HG03378 (cell line): ENCODE measurements around the gene SNX10.

Source experiments
- ATAC-seq: cut with Tn5 transposase; IDR thresholded peaks from one replicate; pipeline ENCODE4 v1.9.1; 2021; ENCODE audit warnings: mild to moderate bottlenecking, moderate library complexity; ENCODE audit not compliant: unreplicated experiment

The SNX10 gene

GRCh38 chr7:26365901-26366275 lies 74.2 kb downstream of the SNX10 start:
- no peak for ATAC-seq

DNA sequence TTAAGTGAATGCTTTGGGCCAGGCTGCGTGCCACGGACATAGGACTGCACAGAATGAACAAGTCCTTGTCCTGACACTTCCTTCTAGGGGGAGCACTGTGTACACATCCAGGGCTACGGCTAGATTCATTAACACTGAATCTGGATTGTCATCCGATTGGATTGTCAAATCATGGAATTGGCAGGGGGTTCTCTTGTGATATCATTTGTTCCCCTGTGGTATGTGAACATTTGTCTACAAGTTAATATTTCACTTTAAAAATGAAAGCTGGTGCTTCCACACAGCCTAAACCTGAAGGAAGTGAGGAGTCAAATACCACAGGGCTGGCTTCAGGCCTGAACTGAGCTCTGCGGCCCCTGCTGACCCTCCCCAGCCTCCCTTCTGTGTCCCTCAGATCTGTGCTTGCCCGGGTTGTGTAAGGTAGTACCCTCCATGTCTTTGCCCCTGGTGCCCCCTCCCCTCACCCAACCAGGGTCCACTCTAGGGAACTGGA lies 75.6 kb downstream of the SNX10 start:
- ATAC-seq = no peak

GRCh38 chr7:26368542-26368941 lies 76.9 kb downstream of the SNX10 start:
- no peak for ATAC-seq

- ATAC-seq = no peak
These were observed 77.9 kb downstream of the SNX10 start for GRCh38 chr7:26369593-26369992.

- ATAC-seq = no peak
These were observed 78.3 kb downstream of the SNX10 start for GRCh38 chr7:26370011-26370410.

DNA sequence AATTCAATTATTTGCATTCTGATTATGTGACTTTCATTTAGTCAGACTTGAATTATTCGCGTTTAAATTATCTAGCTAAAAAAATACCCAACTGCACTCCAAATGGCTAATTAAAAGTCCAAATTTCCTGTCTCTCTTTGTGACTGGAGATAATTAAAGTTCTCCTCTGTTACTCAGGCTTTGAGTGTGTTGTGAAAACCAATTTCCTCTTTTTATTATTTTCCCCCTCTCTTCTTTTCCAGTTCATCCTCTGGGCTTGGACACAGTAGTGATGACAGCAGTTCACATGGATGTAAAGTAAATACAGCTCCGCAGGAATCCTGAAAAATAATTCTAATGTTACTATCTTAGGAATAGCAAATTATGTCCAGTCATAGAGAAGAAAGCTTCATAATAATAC lies 80.6 kb downstream of the SNX10 start:
- ATAC-seq = no peak

- ATAC-seq = no peak
These were observed 81.0 kb downstream of the SNX10 start for GRCh38 chr7:26372704-26373103.

- no peak for ATAC-seq
These were observed 83.1 kb downstream of the SNX10 start for GRCh38 chr7:26374647-26375373.

DNA sequence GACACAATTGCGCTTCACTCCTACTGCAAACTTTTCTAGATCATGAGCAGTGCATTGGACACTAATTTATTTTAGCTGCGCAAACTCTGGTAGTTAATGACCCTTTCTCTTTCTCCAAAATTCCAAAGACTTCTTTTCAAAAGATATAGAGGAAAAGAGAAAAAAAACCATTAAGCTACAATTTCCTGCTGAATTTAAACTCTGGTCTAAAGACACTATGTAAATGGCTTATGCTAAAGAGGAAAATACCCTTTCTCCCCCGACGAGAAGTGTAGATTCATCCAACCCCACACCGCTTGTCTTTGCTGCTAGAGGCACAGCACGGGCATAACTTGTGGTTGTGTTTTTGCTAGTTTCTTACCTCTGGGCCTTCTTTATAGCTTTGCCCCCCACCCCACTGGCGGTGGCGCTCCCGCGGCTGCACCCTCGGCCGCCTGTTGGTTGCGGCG lies 84.1 kb downstream of the SNX10 start:
- no peak for ATAC-seq

GRCh38 chr7:26376175-26376917 lies 84.7 kb downstream of the SNX10 start:
- peak; percentile 20 for ATAC-seq

DNA sequence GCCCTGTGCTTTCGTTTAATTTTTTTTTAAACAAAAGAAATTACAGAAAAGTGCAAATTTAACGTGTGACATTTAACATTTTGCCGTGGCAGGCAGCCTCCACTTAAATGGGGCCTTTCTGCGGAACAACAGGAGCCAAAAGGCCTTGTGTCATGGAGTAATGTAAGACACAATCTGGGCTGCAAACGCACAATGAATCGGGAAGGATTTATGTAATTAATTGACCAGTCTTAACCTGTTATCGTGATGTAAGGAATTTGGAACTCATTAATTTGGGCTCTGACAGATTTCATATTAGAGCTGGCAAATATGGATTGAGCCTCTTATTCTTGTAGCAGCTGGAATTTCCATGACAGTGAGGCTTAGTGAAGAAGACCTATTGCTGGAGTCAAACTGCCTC lies 86.4 kb downstream of the SNX10 start:
- ATAC-seq = no peak

GRCh38 chr7:26379711-26380110 lies 88.0 kb downstream of the SNX10 start:
- ATAC-seq = no peak

- ATAC-seq = no peak
These were observed 90.1 kb downstream of the SNX10 start for GRCh38 chr7:26381476-26382353.

GRCh38 chr7:26385240-26385639 lies 93.6 kb downstream of the SNX10 start:
- no peak for ATAC-seq

- ATAC-seq = no peak
These were observed 96.1 kb downstream of the SNX10 start for GRCh38 chr7:26387731-26388130.

- peak; percentile 76 for ATAC-seq
These were observed 96.6 kb downstream of the SNX10 start for GRCh38 chr7:26388256-26388655.

DNA sequence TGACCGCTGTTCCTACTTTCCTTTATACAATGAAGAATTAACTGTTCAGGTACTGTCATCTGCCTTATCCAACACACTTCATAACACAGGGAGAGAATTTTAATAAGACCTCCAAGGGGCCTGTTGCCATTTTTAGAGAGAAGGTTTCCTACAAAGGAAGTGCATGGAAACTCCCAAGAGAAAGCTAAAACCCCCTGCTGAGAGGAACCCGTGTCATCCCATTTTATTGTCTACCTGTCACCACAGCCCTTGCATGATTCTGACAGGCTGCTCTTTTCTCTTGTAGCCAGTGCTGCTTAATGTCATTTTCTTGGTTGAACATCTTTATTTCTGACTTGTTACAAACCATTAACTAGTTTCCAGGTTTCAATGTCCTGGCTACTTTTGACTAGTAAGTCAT lies 98.4 kb downstream of the SNX10 start:
- no peak for ATAC-seq

GRCh38 chr7:26393818-26394217 lies 102.2 kb downstream of the SNX10 start:
- ATAC-seq = no peak

DNA sequence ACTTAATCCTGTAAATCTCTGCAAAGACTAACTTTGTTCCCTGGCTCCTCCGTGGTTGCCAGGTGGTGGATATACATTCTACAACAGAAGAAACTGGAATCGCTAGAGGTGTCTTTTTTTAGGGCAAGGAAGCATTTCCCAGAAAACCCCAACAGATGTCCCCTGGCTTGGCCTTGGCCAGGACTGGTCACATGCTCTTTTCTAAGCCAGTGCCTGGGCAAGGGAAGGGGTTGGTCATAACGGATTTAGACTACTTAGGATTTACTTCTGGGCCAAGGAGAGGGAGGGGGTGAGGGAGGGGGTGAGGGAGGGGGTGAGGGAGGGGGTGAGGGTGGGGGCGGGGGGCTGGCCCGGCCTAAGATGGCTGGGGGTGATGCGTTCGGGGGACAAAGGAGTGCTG lies 105.7 kb downstream of the SNX10 start:
- ATAC-seq = no peak

- ATAC-seq = peak; percentile 16
These were observed 106.2 kb downstream of the SNX10 start for GRCh38 chr7:26397796-26398426.

GRCh38 chr7:26398427-26398755 lies 106.7 kb downstream of the SNX10 start:
- peak; percentile 22 for ATAC-seq
